Fibroblast of lung (primary cell): ENCODE results near the gene GREB1. TPM values are rescaled to one million over a fixed set of nuclear protein-coding genes. Genes with fewer than 3 reads are reported as not detected.

Experiments
- DNase-seq, 2 donors: peaks; one replicate each; pipeline versions ENCODE4 v3.0.0 to v3.0.0-alpha.2; 2010; ENCODE audit warnings: low read depth in 2 of 2
- H2AFZ ChIP-seq: 2 replicates; pipeline ENCODE4 v1.5.1; 2012; ENCODE audit warnings: low read length, control low read depth, inconsistent platforms
- H3K27ac ChIP-seq: 2 replicates; pipeline ENCODE4 v1.5.1; 2011; ENCODE audit warnings: low read length, control low read depth; ENCODE audit not compliant: insufficient read depth
- H3K27me3 ChIP-seq: 2 replicates; pipeline ENCODE4 v1.5.1; 2011; ENCODE audit warnings: mild to moderate bottlenecking, low read length; ENCODE audit not compliant: control insufficient read depth, insufficient read depth
- H3K36me3 ChIP-seq: 2 replicates; pipeline ENCODE4 v1.5.1; 2011; ENCODE audit warnings: low read length; ENCODE audit not compliant: control insufficient read depth, insufficient read depth
- H3K4me1 ChIP-seq: 2 replicates; pipeline ENCODE4 v1.5.1; 2011; ENCODE audit warnings: low read length; ENCODE audit not compliant: control insufficient read depth, insufficient read depth; ENCODE audit errors: extremely low read depth
- H3K4me2 ChIP-seq: 2 replicates; pipeline ENCODE4 v1.5.1; 2011; ENCODE audit warnings: low read length, control low read depth; ENCODE audit not compliant: insufficient read depth; ENCODE audit errors: extremely low read depth
- H3K4me3 ChIP-seq, 4 experiments: fragments of 200-600 bp in 1 of 4; sonication (generic) in 1 of 4; replicated peaks in 1 of 4; 2 replicates each; pipeline ENCODE4 v1.5.1; 2011 to 2016; ENCODE audit warnings: low read length in 4 of 4, low read depth in 3 of 4, mild to moderate bottlenecking in 3 of 4, control low read depth in 2 of 4, inconsistent platforms in 1 of 4, mixed read lengths in 1 of 4; ENCODE audit not compliant: insufficient read depth in 1 of 4; ENCODE audit errors: control extremely low read depth in 1 of 4
- H3K79me2 ChIP-seq: 2 replicates; pipeline ENCODE4 v1.5.1; 2012; ENCODE audit warnings: mild to moderate bottlenecking, low read length, inconsistent platforms; ENCODE audit not compliant: control insufficient read depth, insufficient read depth
- H3K9ac ChIP-seq: 2 replicates; pipeline ENCODE4 v1.5.1; 2011; ENCODE audit warnings: mild to moderate bottlenecking, low read length, control low read depth; ENCODE audit not compliant: insufficient read depth
- H3K9me3 ChIP-seq: 2 replicates; pipeline ENCODE4 v1.5.1; 2012; ENCODE audit warnings: low read depth, low read length; ENCODE audit not compliant: control insufficient read depth, insufficient read depth
- H4K20me1 ChIP-seq: 2 replicates; pipeline ENCODE4 v1.5.1; 2011; ENCODE audit warnings: low read length; ENCODE audit not compliant: control insufficient read depth, insufficient read depth; ENCODE audit errors: extremely low read depth
- EZH2 ChIP-seq: IDR thresholded peaks from 2 replicates; pipeline ENCODE4 v1.5.1; 2012; ENCODE audit warnings: low read length, control low read depth, mild to moderate bottlenecking; ENCODE audit errors: missing control alignments
- polyA plus RNA-seq, 2 donors: library from polyadenylated mRNA; depleted of rRNA in 1 of 2; stranded (reverse) in 1 of 2; unstranded in 1 of 2; fragments of >200 nt; gene quantifications; 2 replicates each; pipeline ENCODE4 v1.2.1, GENCODE V29; 2011 to 2012; ENCODE audit warnings: missing spikeins in 1 of 2
- total RNA-seq: library from RNA; depleted of rRNA; stranded (reverse); fragments of >200 nt; gene quantifications from 2 replicates; pipeline ENCODE4 v1.2.1, GENCODE V29; 2014
- TF ChIP-seq, protein P1 (sequence below), 2 donors: IDR thresholded peaks in 1 of 2; conservative IDR thresholded peaks in 1 of 2; 1 replicate in 1 of 2; 2 replicates in 1 of 2; pipeline ENCODE4 v1.5.1; 2011 to 2012; ENCODE audit warnings: low read length in 2 of 2, control low read depth in 1 of 2, inconsistent platforms in 1 of 2, low read depth in 1 of 2, mild to moderate bottlenecking in 1 of 2

GREB1 gene
- total and polyA plus RNA-seq, 2 donors (not counting 1 experiment from before 2014, with no cell fraction given), result 0.06 to 2.0 TPM

DNA sequence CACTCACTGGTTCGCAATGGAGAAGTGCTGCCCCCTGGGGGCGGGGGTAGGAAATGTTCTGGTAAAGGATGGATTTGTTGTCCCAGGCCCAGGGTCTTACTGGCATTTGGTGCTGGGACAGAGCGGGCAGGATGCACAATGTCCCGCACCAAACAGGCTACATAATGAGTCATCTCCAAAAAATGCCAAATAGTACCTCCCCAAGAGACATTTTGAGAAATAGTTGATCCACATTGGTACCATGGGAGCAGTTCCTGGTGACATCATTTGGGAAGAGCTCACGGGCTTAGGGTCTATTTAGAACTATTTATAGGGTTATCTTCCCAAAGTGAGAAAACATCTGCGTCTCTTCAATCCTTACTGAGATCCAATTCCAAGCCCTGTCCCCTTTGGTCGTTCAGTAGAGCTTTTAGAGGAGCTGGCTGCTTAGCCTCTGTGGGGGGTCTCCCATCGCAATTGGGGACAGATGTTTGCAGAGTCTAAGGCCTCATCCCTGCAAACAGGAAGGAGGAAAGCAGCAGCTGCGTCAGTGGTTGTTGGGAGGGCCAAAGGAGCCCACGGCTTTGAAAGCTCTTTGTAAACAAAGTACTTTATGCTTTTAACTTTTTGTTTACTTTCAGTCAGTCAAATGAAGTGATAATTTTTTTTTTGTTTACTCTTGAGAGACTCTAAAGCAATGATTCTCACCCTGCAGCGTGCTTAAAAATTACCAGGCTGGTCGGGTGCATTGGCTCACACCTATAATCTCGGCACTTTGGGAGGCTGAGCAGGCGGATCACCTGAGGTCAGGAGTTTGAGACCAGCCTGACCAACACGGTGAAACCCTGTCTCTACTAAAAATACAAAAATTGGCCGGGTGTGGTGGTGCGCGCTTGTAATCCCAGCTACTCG is 49.3 kb downstream of the GREB1 start:
- peak; percentile 6 to 56 for DNase-seq
- Histone ChIP-seq H3K27ac (no peak overlapping the region), H2AFZ (no peak overlapping the region)

GRCh38 chr2:11583840-11584524 is 50.1 kb downstream of the GREB1 start:
- H3K79me2 ChIP-seq, result no peaks in the 10 kb centered on the region
- no peak overlapping the region for H3K4me3 ChIP-seq
- H2AFZ ChIP-seq, result no peak overlapping the region
- peak; percentile 94 to 95 for DNase-seq
- no peak overlapping the region for H3K27ac ChIP-seq
- H3K4me2 ChIP-seq, result peak overlapping the region; percentile 48
- no peak overlapping the region for H3K9ac ChIP-seq
- H3K36me3 ChIP-seq, result no peaks in the 10 kb centered on the region
- peaks cover 8% of the 10 kb centered on the region for H3K27me3 ChIP-seq
- H4K20me1 ChIP-seq, result no peaks in the 10 kb centered on the region
- TF ChIP-seq EZH2, result no peak
- TF ChIP-seq, protein P1, sequence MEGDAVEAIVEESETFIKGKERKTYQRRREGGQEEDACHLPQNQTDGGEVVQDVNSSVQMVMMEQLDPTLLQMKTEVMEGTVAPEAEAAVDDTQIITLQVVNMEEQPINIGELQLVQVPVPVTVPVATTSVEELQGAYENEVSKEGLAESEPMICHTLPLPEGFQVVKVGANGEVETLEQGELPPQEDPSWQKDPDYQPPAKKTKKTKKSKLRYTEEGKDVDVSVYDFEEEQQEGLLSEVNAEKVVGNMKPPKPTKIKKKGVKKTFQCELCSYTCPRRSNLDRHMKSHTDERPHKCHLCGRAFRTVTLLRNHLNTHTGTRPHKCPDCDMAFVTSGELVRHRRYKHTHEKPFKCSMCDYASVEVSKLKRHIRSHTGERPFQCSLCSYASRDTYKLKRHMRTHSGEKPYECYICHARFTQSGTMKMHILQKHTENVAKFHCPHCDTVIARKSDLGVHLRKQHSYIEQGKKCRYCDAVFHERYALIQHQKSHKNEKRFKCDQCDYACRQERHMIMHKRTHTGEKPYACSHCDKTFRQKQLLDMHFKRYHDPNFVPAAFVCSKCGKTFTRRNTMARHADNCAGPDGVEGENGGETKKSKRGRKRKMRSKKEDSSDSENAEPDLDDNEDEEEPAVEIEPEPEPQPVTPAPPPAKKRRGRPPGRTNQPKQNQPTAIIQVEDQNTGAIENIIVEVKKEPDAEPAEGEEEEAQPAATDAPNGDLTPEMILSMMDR (conservative IDR thresholded peaks at IDR 0.05 in 1 of 2, IDR thresholded peaks at IDR 0.05 in 1 of 2; ENCODE audit: low read depth in 1 of 2, low read length in 2 of 2), result peak; percentile 87 to 90
- H3K4me1 ChIP-seq, result peaks cover 3% of the 10 kb centered on the region
- H3K9me3 ChIP-seq, result no peaks in the 10 kb centered on the region

More for the DNA sequence above, 49.3 kb downstream of the GREB1 start:
- Histone ChIP-seq H3K9ac (no peak overlapping the region), H3K79me2 (no peaks in the 10 kb centered on the region), H3K36me3 (no peaks in the 10 kb centered on the region), H3K4me1 (peaks cover 3% of the 10 kb centered on the region), H3K4me3 (no peak overlapping the region), H3K27me3 (peaks cover 8% of the 10 kb centered on the region), H3K9me3 (no peaks in the 10 kb centered on the region), H4K20me1 (no peaks in the 10 kb centered on the region), H3K4me2 (no peak overlapping the region)
- no peak for TF ChIP-seq EZH2
- TF ChIP-seq, protein P1 (conservative IDR thresholded peaks at IDR 0.05 in 1 of 2, IDR thresholded peaks at IDR 0.05 in 1 of 2; ENCODE audit: low read depth in 1 of 2, low read length in 2 of 2), result peak; percentile 72 to 78

DNA sequence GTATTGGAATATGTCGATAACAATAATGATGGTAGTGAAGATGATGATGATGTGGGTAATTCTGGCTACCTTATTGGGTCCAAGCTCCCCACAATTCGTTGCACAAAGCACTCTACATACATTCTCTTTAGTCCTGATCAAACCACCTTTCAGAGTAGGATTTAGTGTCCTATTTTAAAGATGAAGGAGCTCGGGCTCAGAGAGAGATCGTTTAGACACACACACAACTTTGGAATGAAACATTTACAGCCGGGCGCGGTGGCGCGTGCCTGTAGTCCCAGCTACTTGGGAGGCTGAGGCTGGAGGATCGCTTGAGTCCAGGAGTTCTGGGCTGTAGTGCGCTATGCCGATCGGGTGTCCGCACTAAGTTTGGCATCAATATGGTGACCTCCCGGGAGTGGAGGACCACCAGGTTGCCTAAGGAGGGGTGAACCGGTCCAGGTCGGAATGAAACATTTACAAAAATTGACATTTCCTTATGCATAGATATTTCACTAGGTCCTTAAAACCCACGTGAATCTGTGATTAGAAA is 50.7 kb downstream of the GREB1 start:
- Histone ChIP-seq H3K9me3 (no peaks in the 10 kb centered on the region), H3K4me2 (no peak overlapping the region), H3K4me1 (peaks cover 3% of the 10 kb centered on the region), H4K20me1 (no peaks in the 10 kb centered on the region), H3K4me3 (no peak overlapping the region), H2AFZ (no peak overlapping the region), H3K36me3 (no peaks in the 10 kb centered on the region), H3K9ac (no peak overlapping the region), H3K27me3 (peaks cover 8% of the 10 kb centered on the region), H3K79me2 (no peaks in the 10 kb centered on the region), H3K27ac (no peak overlapping the region)
- no peak for TF ChIP-seq EZH2
- TF ChIP-seq, protein P1 (conservative IDR thresholded peaks at IDR 0.05 in 1 of 2, IDR thresholded peaks at IDR 0.05 in 1 of 2; ENCODE audit: low read depth in 1 of 2, low read length in 2 of 2), result no peak
- no peak for DNase-seq
